Transverse colon (tissue), 4 donors: ENCODE measurements around the gene TOR4A. TPM values are rescaled to one million over a fixed set of nuclear protein-coding genes. Genes with fewer than 3 reads are reported as not detected.

Source experiments
- DNase-seq: peaks from one replicate; pipeline ENCODE4 v3.0.0-alpha.2; 2019
- H3K27ac ChIP-seq, 4 donors: fragments of 200-600 bp; sonication (generic); 2 replicates each; pipeline ENCODE4 v1.5.1; 2016 to 2018; ENCODE audit warnings: inconsistent platforms in 4 of 4
- H3K27me3 ChIP-seq: fragments of 200-600 bp; sonication (generic); 2 replicates; pipeline ENCODE4 v1.5.1; 2017; ENCODE audit warnings: inconsistent platforms
- H3K36me3 ChIP-seq, 4 donors: fragments of 200-600 bp; sonication (generic); 2 replicates each; pipeline ENCODE4 v1.5.1; 2017 to 2019; ENCODE audit warnings: inconsistent platforms in 4 of 4
- H3K4me1 ChIP-seq, 4 donors: fragments of 200-600 bp; sonication (generic); 2 replicates each; pipeline ENCODE4 v1.5.1; 2017 to 2020; ENCODE audit warnings: inconsistent platforms in 4 of 4
- H3K4me3 ChIP-seq, 4 donors: fragments of 200-600 bp; sonication (generic); 1 replicate in 1 of 4; 2 replicates in 3 of 4; pipeline versions ENCODE4 v1.5.1 to v1.6.1; 2017 to 2019; ENCODE audit warnings: inconsistent platforms in 4 of 4
- H3K9me3 ChIP-seq, 2 donors: fragments of 200-600 bp; sonication (generic); 2 replicates each; pipeline ENCODE4 v1.5.1; 2017 to 2019; ENCODE audit warnings: inconsistent platforms in 2 of 2
- CTCF ChIP-seq, 5 experiments: fragments of 200-600 bp in 3 of 5; fragments of 450-650 bp in 2 of 5; sonication (generic) in 3 of 5; IDR thresholded peaks; 1 replicate in 2 of 5; 2 replicates in 3 of 5; pipeline ENCODE4 v1.5.1; 2016 to 2017; ENCODE audit warnings: antibody characterized with exemption in 5 of 5, inconsistent platforms in 3 of 5, mild to moderate bottlenecking in 2 of 5, moderate library complexity in 1 of 5
- EP300 ChIP-seq: sonication (generic); formaldehyde crosslinking; IDR thresholded peaks from one replicate; pipeline ENCODE4 v1.6.1; 2017; ENCODE audit warnings: antibody characterized with exemption, low read depth
- POLR2A ChIP-seq: fragments of 450-650 bp; IDR thresholded peaks from one replicate; pipeline ENCODE4 v1.6.1; 2016; ENCODE audit warnings: antibody characterized with exemption, mild to moderate bottlenecking, moderate library complexity
- POLR2AphosphoS5 ChIP-seq, 3 donors: sonication (generic); formaldehyde crosslinking; IDR thresholded peaks; one replicate each; pipeline ENCODE4 v1.6.1; 2016; ENCODE audit warnings: antibody characterized with exemption in 3 of 3
- WGBS, 2 donors: methylation state at CpG; one replicate each; pipeline ENCODE4 v1.1.5; 2018; ENCODE audit warnings: low coverage in 1 of 2; 5-methylcytosine and 5-hydroxymethylcytosine counted together
- in situ Hi-C, 4 donors: fragments of 200-750 bp; cut with MboI; loops; one replicate each; pipeline versions ENCODE4 v1.15.0 to v1.15.1; 2017; ENCODE audit warnings: low sequenced_read_pairs in 3 of 4, low pct_ligation_motif_present in 1 of 4, low pct_unique_long_range_greater_than_20kb in 1 of 4
- intact Hi-C: fragments of 100-400 bp; cut with DNase I; formaldehyde crosslinking; loops from one replicate; pipeline ENCODE4 v1.15.1; 2023; ENCODE audit warnings: low total_unique reads
- total RNA-seq, 4 donors: library from RNA; depleted of rRNA; stranded (reverse); fragments of >200 nt; gene quantifications; one replicate each; pipeline ENCODE4 v1.1.0, GENCODE V29; 2016

Gene TOR4A
- total RNA-seq, 4 donors from 2014 or later = 49.2 to 121 (median 71.7) TPM

GRCh38 chr9:137250329-137251193 lies 27.0 kb upstream of the TOR4A start:
- in situ Hi-C loops (no loop called here), intact Hi-C loops (no loop called here)
- Histone ChIP-seq H3K36me3 (no peaks in the 10 kb centered on the region), H3K27me3 (no peaks in the 10 kb centered on the region), H3K9me3 (no peaks in the 10 kb centered on the region), H3K27ac (no peak overlapping the region), H3K4me3 (no peak overlapping the region), H3K4me1 (peaks cover 8 to 16% (median 10%) of the 10 kb centered on the region in 4 donors)
- WGBS, 2 donors = 71% methylated on average over 15 of the region's 18 CpGs; no CpG with 5 or more reads in 1 of the 2 donors
- TF ChIP-seq EP300 = no peak
- TF ChIP-seq POLR2AphosphoS5 (IDR thresholded peaks at IDR 0.05) = no peak
- TF ChIP-seq CTCF (IDR thresholded peaks at IDR 0.05) = no peak
- no peak for TF ChIP-seq POLR2A
- DNase-seq = no peak

- in situ Hi-C loops = no loop called here
- WGBS, 2 donors = 69% methylated on average over 4 of the region's 4 CpGs; no CpG with 5 or more reads in 1 of the 2 donors
- Histone ChIP-seq H3K4me3 (no peak within 1 kb of the TSS), H3K27ac (no peak within 1 kb of the TSS), H3K9me3 (no peaks in the 10 kb centered on the region), H3K27me3 (no peaks in the 10 kb centered on the region), H3K36me3 (no peaks in the 10 kb centered on the region), H3K4me1 (peaks cover 11 to 21% (median 14%) of the 10 kb centered on the region in 4 donors)
- TF ChIP-seq EP300 (no peak), POLR2A (no peak), POLR2AphosphoS5 (IDR thresholded peaks at IDR 0.05) (no peak), CTCF (IDR thresholded peaks at IDR 0.05) (no peak)
- no peak for DNase-seq
- intact Hi-C loops = no loop called here
These were observed 26.4 kb upstream of the TOR4A start, which contains the start of gene STPG3 for GRCh38 chr9:137251194-137251461. Gene STPG3, plus strand, starts transcription at chr9:137251286. Its CDS starts 1 bp downstream, at chr9:137251287.

- intact Hi-C loops (no loop called here), in situ Hi-C loops (no loop called here)
- Histone ChIP-seq H3K4me1 (peaks cover 17 to 26% (median 20%) of the 10 kb centered on the region in 4 donors), H3K36me3 (peaks cover 0 to 3% (median 0%) of the 10 kb centered on the region in 4 donors), H3K27ac (no peak overlapping the region), H3K4me3 (no peak overlapping the region), H3K27me3 (no peaks in the 10 kb centered on the region), H3K9me3 (no peaks in the 10 kb centered on the region)
- WGBS, 2 donors = 60 to 84% methylated on average over 2 to 21 of the region's 22 CpGs
- no peak for DNase-seq
- no peak for TF ChIP-seq EP300
- no peak for TF ChIP-seq POLR2A
- TF ChIP-seq CTCF (IDR thresholded peaks at IDR 0.05) = no peak
- TF ChIP-seq POLR2AphosphoS5 (IDR thresholded peaks at IDR 0.05) = no peak
These were observed 25.8 kb upstream of the TOR4A start for GRCh38 chr9:137251490-137252268.
